K562 (cell line): ENCODE data around the gene RAB25. TPM values are rescaled to one million over a fixed set of nuclear protein-coding genes. Genes with fewer than 3 reads are reported as not detected.

Source experiments
- ATF1 ChIP-seq, 2 experiments: fragments of 450-650 bp in 1 of 2; IDR thresholded peaks; 2 replicates each; pipeline ENCODE4 v1.6.1; 2016; ENCODE audit warnings: missing compliant biosample characterization in 1 of 2, missing genetic modification characterization in 1 of 2
- BACH1 ChIP-seq: fragments of 200-800 bp; sonication (Bioruptor generic); IDR thresholded peaks from 2 replicates; pipeline ENCODE4 v1.6.1; 2016; ENCODE audit warnings: missing genetic modification characterization, missing compliant biosample characterization
- E2F4 ChIP-seq: sonication (generic); formaldehyde crosslinking; IDR thresholded peaks from 2 replicates; pipeline ENCODE4 v1.8.0; 2022; ENCODE audit warnings: mild to moderate bottlenecking, low read depth, missing genetic modification reagents
- FOXK1 ChIP-seq: sonication (generic); formaldehyde crosslinking; IDR thresholded peaks from 2 replicates; pipeline ENCODE4 v1.8.0; 2022; ENCODE audit warnings: missing genetic modification reagents, mild to moderate bottlenecking, borderline replicate concordance
- GABPA ChIP-seq: fragments of 200-800 bp; sonication (Bioruptor generic); conservative IDR thresholded peaks from 2 replicates; pipeline ENCODE4 v1.6.1; 2016; ENCODE audit warnings: low read depth, missing genetic modification characterization, missing compliant biosample characterization
- JUNB ChIP-seq: fragments of 450-650 bp; formaldehyde crosslinking; conservative IDR thresholded peaks from 2 replicates; pipeline ENCODE4 v1.4.0; 2020; ENCODE audit warnings: mild to moderate bottlenecking
- KLF16 ChIP-seq: IDR thresholded peaks from 2 replicates; pipeline ENCODE4 v1.6.1; 2016; ENCODE audit warnings: antibody characterized with exemption
- MAZ ChIP-seq, 2 experiments: fragments of 450-650 bp in 1 of 2; sonication (generic) in 1 of 2; formaldehyde crosslinking; IDR thresholded peaks in 1 of 2; conservative IDR thresholded peaks in 1 of 2; 2 replicates each; pipeline versions ENCODE4 v1.4.0 to v1.5.0; 2020; ENCODE audit warnings: mild to moderate bottlenecking in 1 of 2, missing genetic modification reagents in 1 of 2
- NFIX ChIP-seq: fragments of 250-450 bp; sonication (Bioruptor Pico); IDR thresholded peaks from 2 replicates; pipeline ENCODE4 v1.4.0; 2020; ENCODE audit warnings: low read depth, mild to moderate bottlenecking, moderate library complexity
- NONO ChIP-seq, 2 experiments: fragments of 200-400 bp in 1 of 2; fragments of 450-650 bp in 1 of 2; formaldehyde crosslinking in 1 of 2; IDR thresholded peaks; 2 replicates each; pipeline ENCODE4 v1.6.1; 2017; ENCODE audit warnings: low read depth in 2 of 2, mild to moderate bottlenecking in 2 of 2, moderate library complexity in 2 of 2, low read length in 1 of 2
- NR2C1 ChIP-seq, 2 experiments: fragments of 450-650 bp; IDR thresholded peaks; 2 replicates each; pipeline ENCODE4 v1.6.1; 2017; ENCODE audit warnings: mild to moderate bottlenecking in 2 of 2, antibody characterized with exemption in 1 of 2, inconsistent platforms in 1 of 2, missing compliant biosample characterization in 1 of 2, missing genetic modification characterization in 1 of 2
- PHF8 ChIP-seq: fragments of 200-600 bp; sonication (generic); IDR thresholded peaks from 2 replicates; pipeline ENCODE4 v1.6.1; 2012; ENCODE audit warnings: mixed run types, mild to moderate bottlenecking, inconsistent platforms, low read length, moderate library complexity, borderline replicate concordance
- PRMT5 ChIP-seq: sonication (generic); formaldehyde crosslinking; IDR thresholded peaks from 2 replicates; pipeline ENCODE4 v1.5.0; 2020; ENCODE audit warnings: missing genetic modification reagents
- RB1 ChIP-seq: fragments of 450-650 bp; IDR thresholded peaks from 2 replicates; pipeline ENCODE4 v1.6.1; 2017; ENCODE audit warnings: low read depth, mild to moderate bottlenecking
- RBM22 ChIP-seq: fragments of 200-400 bp; formaldehyde crosslinking; IDR thresholded peaks from 2 replicates; pipeline ENCODE4 v1.6.1; 2018; ENCODE audit warnings: low read length, low read depth; ENCODE audit not compliant: poor library complexity, severe bottlenecking
- YY1 ChIP-seq, 3 experiments: IDR thresholded peaks; 2 replicates each; pipeline ENCODE4 v1.6.1; 2011; ENCODE audit warnings: low read length in 2 of 3, mild to moderate bottlenecking in 2 of 3, moderate library complexity in 2 of 3, borderline replicate concordance in 1 of 3, control low read depth in 1 of 3, low read depth in 1 of 3; ENCODE audit not compliant: insufficient read depth in 3 of 3, insufficient replicate concordance in 2 of 3, control insufficient read depth in 1 of 3, insufficient read length in 1 of 3; ENCODE audit errors: extremely low read depth in 1 of 3
- ZNF165 ChIP-seq: fragments of 250-450 bp; sonication (Bioruptor Pico); IDR thresholded peaks from 2 replicates; pipeline ENCODE4 v1.4.0; 2020; ENCODE audit warnings: borderline replicate concordance
- ZNF224 ChIP-seq: sonication (generic); formaldehyde crosslinking; IDR thresholded peaks from 2 replicates; pipeline ENCODE4 v1.8.0; 2022; ENCODE audit warnings: mild to moderate bottlenecking, missing genetic modification reagents
- ZNF511 ChIP-seq: sonication (generic); formaldehyde crosslinking; IDR thresholded peaks from 2 replicates; pipeline ENCODE4 v1.8.0; 2022; ENCODE audit warnings: mild to moderate bottlenecking, missing genetic modification reagents
- ZNF512 ChIP-seq: IDR thresholded peaks from 2 replicates; pipeline ENCODE4 v1.6.1; 2016; ENCODE audit warnings: missing genetic modification characterization, missing compliant biosample characterization
- ZNF75A ChIP-seq: fragments of 450-650 bp; formaldehyde crosslinking; IDR thresholded peaks from 2 replicates; pipeline ENCODE4 v1.4.0; 2020; ENCODE audit warnings: mild to moderate bottlenecking
- polyA plus RNA-seq, 8 experiments: library from polyadenylated mRNA; depleted of rRNA in 4 of 8; stranded (reverse) in 5 of 8; unstranded in 3 of 8; fragments of >200 nt; fragmentation: Nextera tagmentation in 2 of 8; fragmentation: Illumina TruSeq in 1 of 8; extraction: Ambion mirVana in 2 of 8; extraction: Trizol in 1 of 8; gene quantifications; 2 replicates each; pipeline versions ENCODE4 v1.2.1 to v1.2.3, GENCODE V29; 2011 to 2014; ENCODE audit warnings: inconsistent platforms in 1 of 8, missing spikeins in 1 of 8
- total RNA-seq, 7 experiments: library from RNA; depleted of rRNA in 6 of 7; stranded (reverse); fragments of >200 nt in 6 of 7; fragmentation: Illumina TruSeq in 2 of 7; extraction: Trizol in 2 of 7; gene quantifications; 2 replicates each; pipeline versions ENCODE4 v1.2.1 to v1.2.3, GENCODE V29; 2011 to 2021; ENCODE audit warnings: low replicate concordance in 1 of 7

Gene RAB25
- total and polyA plus RNA-seq, 9 of the 15 experiments (the other 6 are each of a cell fraction or from before 2014, with no cell fraction given): 0.10 to 0.27 (median 0.13) TPM; not detected in 6

GRCh38 chr1:156096640-156097391 is 35.9 kb downstream of the RAB25 start (continued):
- no peak for TF ChIP-seq E2F4
- TF ChIP-seq GABPA: no peak
- TF ChIP-seq ATF1 (CRISPR knock-in tag; IDR thresholded peaks at IDR 0.05): no peak
- TF ChIP-seq ATF1 (tag; IDR thresholded peaks at IDR 0.05): no peak
- TF ChIP-seq PRMT5: no peak
- TF ChIP-seq KLF16: no peak
- TF ChIP-seq ZNF224 (CRISPR knock-in tag): no peak
- peak in 1 of 3 experiments; percentile 14 for TF ChIP-seq YY1 (IDR thresholded peaks at IDR 0.05; ENCODE audit: borderline replicate concordance in 1 of 3, control insufficient read depth in 1 of 3, extremely low read depth in 1 of 3, insufficient read depth in 3 of 3, insufficient read length in 1 of 3, insufficient replicate concordance in 2 of 3, low read depth in 1 of 3, low read length in 2 of 3)
- TF ChIP-seq NONO (IDR thresholded peaks at IDR 0.05; ENCODE audit: low read depth in 2 of 2, low read length in 1 of 2): 0 out of 4 replicates have a peak, but pooled peaks of 1 of the 2 experiments have one; percentile 13
- TF ChIP-seq ZNF511 (CRISPR knock-in tag): no peak
- TF ChIP-seq PHF8: no peak
- no peak for TF ChIP-seq ZNF75A (CRISPR knock-in tag)
- no peak for TF ChIP-seq NR2C1 (IDR thresholded peaks at IDR 0.05)
- no peak for TF ChIP-seq NR2C1 (tag; IDR thresholded peaks at IDR 0.05)
- TF ChIP-seq RBM22: no peak
- no peak for TF ChIP-seq JUNB (CRISPR knock-in tag)
- TF ChIP-seq RB1: peak; percentile 82
- TF ChIP-seq ZNF165 (CRISPR knock-in tag): no peak
- TF ChIP-seq ZNF512 (tag): no peak
- no peak for TF ChIP-seq BACH1 (tag)
- no peak for TF ChIP-seq NFIX
- TF ChIP-seq MAZ (CRISPR knock-in tag; conservative IDR thresholded peaks at IDR 0.05 in 1 of 2, IDR thresholded peaks at IDR 0.05 in 1 of 2): peak; percentile 37 to 80
- 0 out of 2 replicates have a peak, but pooled peaks have one; percentile 43 for TF ChIP-seq FOXK1 (CRISPR knock-in tag)
